ENCODE results near the gene SFTPB. TPM values are rescaled to one million over a fixed set of nuclear protein-coding genes. Genes with fewer than 3 reads are reported as not detected.

The SFTPB gene
- total RNA-seq, 1 donor from 2014 or later, result not detected

- no peaks in the 10 kb centered on the region for H3K9me3 ChIP-seq
- no peaks in the 10 kb centered on the region for H3K27me3 ChIP-seq
- TF ChIP-seq POLR2A (IDR thresholded peaks at IDR 0.05) (no peak), POLR2AphosphoS5 (IDR thresholded peaks at IDR 0.05; ENCODE audit: insufficient read depth in 1 of 2, low read depth in 1 of 2) (no peak), CTCF (IDR thresholded peaks at IDR 0.05) (no peak)
- H3K36me3 ChIP-seq, result no peaks in the 10 kb centered on the region
- intact Hi-C loops (cut with DNase I), result no loop called here
- no peak overlapping the region for H3K27ac ChIP-seq
- no peak overlapping the region for H3K4me3 ChIP-seq
- DNase-seq (ENCODE audit: extremely low spot score in 2 of 2), result no peak
- H3K4me1 ChIP-seq, result no peaks in the 10 kb centered on the region
These were observed 30.9 kb upstream of the SFTPB start for GRCh38 chr2:85698880-85699254.

GRCh38 chr2:85698184-85698879 lies 30.3 kb upstream of the SFTPB start:
- no peaks in the 10 kb centered on the region for H3K36me3 ChIP-seq
- H3K27me3 ChIP-seq, result no peaks in the 10 kb centered on the region
- DNase-seq (ENCODE audit: extremely low spot score in 2 of 2), result peak in 1 of 2 donors; percentile 74
- TF ChIP-seq POLR2AphosphoS5 (IDR thresholded peaks at IDR 0.05; ENCODE audit: insufficient read depth in 1 of 2, low read depth in 1 of 2) (no peak), POLR2A (IDR thresholded peaks at IDR 0.05) (no peak), CTCF (IDR thresholded peaks at IDR 0.05) (no peak)
- no peaks in the 10 kb centered on the region for H3K9me3 ChIP-seq
- H3K4me1 ChIP-seq, result no peaks in the 10 kb centered on the region
- no peak overlapping the region for H3K27ac ChIP-seq
- no peak overlapping the region for H3K4me3 ChIP-seq
- intact Hi-C loops (cut with DNase I), result no loop called here

- DNase-seq (ENCODE audit: extremely low spot score in 2 of 2), result no peak
- Histone ChIP-seq H3K27ac (no peak overlapping the region), H3K27me3 (no peaks in the 10 kb centered on the region), H3K9me3 (no peaks in the 10 kb centered on the region), H3K4me1 (no peaks in the 10 kb centered on the region), H3K4me3 (no peak overlapping the region), H3K36me3 (no peaks in the 10 kb centered on the region)
- intact Hi-C loops (cut with DNase I), result no loop called here
- TF ChIP-seq CTCF (IDR thresholded peaks at IDR 0.05) (no peak), POLR2A (IDR thresholded peaks at IDR 0.05) (no peak), POLR2AphosphoS5 (IDR thresholded peaks at IDR 0.05; ENCODE audit: insufficient read depth in 1 of 2, low read depth in 1 of 2) (no peak)
These were observed 29.7 kb upstream of the SFTPB start for GRCh38 chr2:85697716-85698115.

GRCh38 chr2:85697096-85697495 lies 29.1 kb upstream of the SFTPB start:
- intact Hi-C loops (cut with DNase I), result no loop called here
- H3K9me3 ChIP-seq, result no peaks in the 10 kb centered on the region
- H3K27me3 ChIP-seq, result no peaks in the 10 kb centered on the region
- H3K27ac ChIP-seq, result no peak overlapping the region
- DNase-seq (ENCODE audit: extremely low spot score in 2 of 2), result peak in 1 of 2 donors; percentile 82
- H3K4me1 ChIP-seq, result no peaks in the 10 kb centered on the region
- no peaks in the 10 kb centered on the region for H3K36me3 ChIP-seq
- no peak overlapping the region for H3K4me3 ChIP-seq
- TF ChIP-seq CTCF (IDR thresholded peaks at IDR 0.05) (no peak), POLR2AphosphoS5 (IDR thresholded peaks at IDR 0.05; ENCODE audit: insufficient read depth in 1 of 2, low read depth in 1 of 2) (no peak), POLR2A (IDR thresholded peaks at IDR 0.05) (no peak)

Measured in vagina (tissue), 2 donors.